GM10248 (cell line): ENCODE data around the gene RMI2.
"Not testable (repeated sequence)": the region's sequence is repeated elsewhere in the genome, so short reads cannot be mapped to it uniquely, and the experiment has no call there.

Experiments used
- CTCF ChIA-PET: fragments of 300-600 bp; sonication (Branson Sonifier 250); formaldehyde crosslinking; extraction: SDS; loops from one replicate; lab custom pipeline; 2021; ENCODE audit warnings: antibody characterized with exemption; lab: Yijun Ruan, JAX
- POLR2A ChIA-PET: fragments of 350-650 bp; sonication (Branson Sonifier 250); formaldehyde crosslinking; extraction: SDS; loops from one replicate; lab custom pipeline; 2020; ENCODE audit warnings: antibody characterized with exemption; lab: Yijun Ruan, JAX
- DNase-seq: peaks from one replicate; pipeline ENCODE4 v3.0.0; 2012; ENCODE audit errors: extremely low spot score
- CTCF ChIP-seq: IDR thresholded peaks from 2 replicates; pipeline ENCODE4 v1.5.1; 2012; ENCODE audit warnings: mild to moderate bottlenecking, low read depth; ENCODE audit errors: extremely low read depth, missing control alignments, control extremely low read depth

The RMI2 gene

DNA sequence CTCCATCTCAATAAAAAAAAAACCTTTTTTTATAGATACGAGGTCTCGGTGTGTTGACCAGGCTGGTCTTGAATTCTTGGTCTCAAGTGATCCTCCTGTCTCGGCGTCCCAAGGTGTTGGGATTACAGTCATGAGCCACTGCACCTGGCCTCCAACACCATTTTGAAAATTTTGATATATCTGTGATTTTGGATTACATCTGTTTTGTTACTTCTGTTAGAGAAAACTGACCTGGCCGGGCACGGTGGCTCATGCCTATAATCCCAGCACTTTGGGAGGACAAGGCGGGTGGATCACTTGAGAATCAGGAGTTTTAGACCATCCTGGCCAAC, 18.6 kb downstream of the RMI2 start:
- ChIA-PET POLR2A (interaction anchor here (0.6 kb wide), 1 partner anchor 108 kb away, joined by 3 read pairs; the partner anchor contains the start of gene SOCS1), CTCF (no interaction called here)
- DNase-seq = no peak
- TF ChIP-seq CTCF = no peak

DNA sequence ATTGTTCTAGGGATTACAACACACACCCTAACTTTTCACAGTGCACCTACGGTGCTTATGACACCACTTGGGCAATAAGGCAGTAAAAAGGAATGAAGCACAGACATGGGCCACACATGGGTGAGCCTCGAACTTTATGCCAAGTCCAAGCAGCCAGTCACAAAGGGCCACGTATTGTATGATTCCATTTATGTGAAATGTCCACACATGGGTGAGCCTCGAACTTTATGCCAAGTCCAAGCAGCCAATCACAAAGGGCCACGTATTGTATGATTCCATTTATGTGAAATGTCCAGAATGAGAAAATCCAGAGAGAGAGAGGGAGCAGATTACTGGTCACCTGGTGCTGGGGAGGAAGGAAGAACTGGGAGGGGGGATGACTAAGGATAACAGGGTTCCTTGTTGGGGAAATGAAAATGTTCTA, 22.2 kb downstream of the RMI2 start:
- no peak for DNase-seq
- CTCF ChIA-PET = interaction anchor here (0.8 to 1.9 kb wide), 5 partner anchors 9 to 402 kb away, joined by 3 to 6 read pairs (median 3); no protein-coding TSS in a partner anchor
- POLR2A ChIA-PET = no interaction called here
- no peak for TF ChIP-seq CTCF

GRCh38 chr16:11370084-11370931, 25.0 kb downstream of the RMI2 start:
- TF ChIP-seq CTCF = no peak
- peak; percentile 46 for DNase-seq
- POLR2A ChIA-PET = interaction anchor here (1.2 kb wide), 1 partner anchor 115 kb away, joined by 3 read pairs; no protein-coding TSS in a partner anchor
- CTCF ChIA-PET = interaction anchor here (1.0 to 4.7 kb wide), 11 partner anchors 9 to 416 kb away, joined by 3 to 48 read pairs (median 9); no protein-coding TSS in a partner anchor

DNA sequence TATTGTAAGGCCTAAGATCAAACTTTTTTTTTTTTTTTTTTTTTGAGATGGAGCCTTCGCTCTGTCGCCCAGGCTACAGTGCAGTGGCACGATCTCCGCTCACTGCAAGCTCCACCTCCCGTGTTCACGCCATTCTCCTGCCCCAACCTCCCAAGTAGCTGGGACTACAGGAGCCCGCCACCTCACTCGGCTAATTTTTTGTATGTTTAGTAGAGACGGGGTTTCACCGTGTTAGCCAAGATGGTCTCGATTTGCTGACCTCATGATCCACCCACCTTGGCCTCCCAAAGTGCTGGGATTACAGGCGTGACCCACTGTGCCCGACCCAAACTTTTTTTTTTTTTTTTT, 25.6 kb downstream of the RMI2 start:
- DNase-seq = not testable (repeated sequence)
- ChIA-PET POLR2A (interaction anchor here (1.2 kb wide), 1 partner anchor 116 kb away, joined by 3 read pairs; no protein-coding TSS in a partner anchor), CTCF (interaction anchor here (1.0 to 4.7 kb wide), 9 partner anchors 9 to 417 kb away, joined by 3 to 48 read pairs (median 9); no protein-coding TSS in a partner anchor)

GRCh38 chr16:11372073-11372828, 27.0 kb downstream of the RMI2 start:
- no peak for TF ChIP-seq CTCF
- DNase-seq = no peak
- ChIA-PET CTCF (interaction anchor here (1.0 to 4.7 kb wide), 23 partner anchors 11 to 418 kb away, joined by 3 to 48 read pairs (median 5); partner anchors contain the start of gene SOCS1), POLR2A (no interaction called here)

- POLR2A ChIA-PET = no interaction called here
- DNase-seq = no peak
- CTCF ChIA-PET = interaction anchor here (1.1 to 4.7 kb wide), 15 partner anchors 12 to 419 kb away, joined by 3 to 48 read pairs (median 4); partner anchors contain the start of gene SOCS1
- TF ChIP-seq CTCF = no peak
These were observed 27.6 kb downstream of the RMI2 start for GRCh38 chr16:11372829-11373306.
